Liver (tissue), 9 donors: ENCODE data around the gene SPTBN1. TPM values are rescaled to one million over a fixed set of nuclear protein-coding genes. Genes with fewer than 3 reads are reported as not detected.
"Not testable (repeated sequence)": the region's sequence is repeated elsewhere in the genome, so short reads cannot be mapped to it uniquely, and the experiment has no call there.

Experiments
- DNase-seq: peaks from one replicate; pipeline ENCODE4 v3.0.0-alpha.2; 2017; ENCODE audit warnings: low spot score
- H3K27ac ChIP-seq, 2 donors: one replicate each; pipeline ENCODE4 v1.7.0; 2013; ENCODE audit warnings: inconsistent platforms in 2 of 2, low read length in 2 of 2, control low read depth in 1 of 2, low read depth in 1 of 2, mild to moderate bottlenecking in 1 of 2
- H3K27me3 ChIP-seq, 4 donors: one replicate each; pipeline versions ENCODE4 v1.6.1 to v1.7.0; 2013; ENCODE audit warnings: low read length in 3 of 4, inconsistent platforms in 1 of 4, mild to moderate bottlenecking in 1 of 4, moderate library complexity in 1 of 4; ENCODE audit not compliant: control insufficient read depth in 4 of 4, insufficient read depth in 4 of 4
- H3K36me3 ChIP-seq, 4 donors: one replicate each; pipeline versions ENCODE4 v1.6.1 to v1.7.0; 2013; ENCODE audit warnings: low read length in 3 of 4, mild to moderate bottlenecking in 3 of 4, low read depth in 1 of 4, moderate library complexity in 1 of 4; ENCODE audit not compliant: control insufficient read depth in 4 of 4, insufficient read depth in 3 of 4
- H3K4me1 ChIP-seq, 4 donors: one replicate each; pipeline versions ENCODE4 v1.6.1 to v1.7.0; 2013; ENCODE audit warnings: low read length in 3 of 4, mild to moderate bottlenecking in 3 of 4, moderate library complexity in 1 of 4; ENCODE audit not compliant: control insufficient read depth in 4 of 4, insufficient read depth in 4 of 4
- H3K4me3 ChIP-seq, 3 donors: one replicate each; pipeline versions ENCODE4 v1.6.1 to v1.7.0; 2013; ENCODE audit warnings: low read length in 3 of 3, control low read depth in 1 of 3, low read depth in 1 of 3, mild to moderate bottlenecking in 1 of 3
- H3K9ac ChIP-seq, 2 donors: one replicate each; pipeline ENCODE4 v1.7.0; 2013; ENCODE audit warnings: low read length in 2 of 2, mild to moderate bottlenecking in 2 of 2, moderate library complexity in 2 of 2, control low read depth in 1 of 2, low read depth in 1 of 2
- H3K9me3 ChIP-seq, 4 donors: one replicate each; pipeline versions ENCODE4 v1.6.1 to v1.7.0; 2013; ENCODE audit warnings: low read length in 3 of 4; ENCODE audit not compliant: control insufficient read depth in 4 of 4
- ATF3 ChIP-seq: IDR thresholded peaks from 2 replicates; pipeline ENCODE4 v1.6.1; 2016; ENCODE audit warnings: antibody characterized with exemption
- CTCF ChIP-seq: fragments of 150-350 bp; IDR thresholded peaks from 2 replicates; pipeline ENCODE4 v1.5.1; 2017; ENCODE audit warnings: improper control_type of control experiment, low read depth, low read length; ENCODE audit not compliant: missing input control
- EGR1 ChIP-seq, 2 donors: IDR thresholded peaks; 2 replicates each; pipeline ENCODE4 v1.6.1; 2016 to 2018; ENCODE audit warnings: antibody characterized with exemption in 2 of 2, low read depth in 2 of 2
- FOXA2 ChIP-seq: IDR thresholded peaks from 2 replicates; pipeline ENCODE4 v1.6.1; 2016; ENCODE audit warnings: antibody characterized with exemption
- GABPA ChIP-seq, 2 donors: IDR thresholded peaks in 1 of 2; conservative IDR thresholded peaks in 1 of 2; 2 replicates each; pipeline ENCODE4 v1.6.1; 2016; ENCODE audit warnings: antibody characterized with exemption in 2 of 2, mild to moderate bottlenecking in 1 of 2, moderate library complexity in 1 of 2
- HNF4G ChIP-seq: IDR thresholded peaks from 2 replicates; pipeline ENCODE4 v1.6.1; 2016; ENCODE audit warnings: antibody characterized with exemption
- JUND ChIP-seq, 2 donors: IDR thresholded peaks; 2 replicates each; pipeline ENCODE4 v1.6.1; 2016; ENCODE audit warnings: antibody characterized with exemption in 2 of 2
- NR2F2 ChIP-seq: IDR thresholded peaks from 2 replicates; pipeline ENCODE4 v1.6.1; 2016; ENCODE audit warnings: antibody characterized with exemption
- RAD21 ChIP-seq, 2 donors: IDR thresholded peaks; 2 replicates each; pipeline ENCODE4 v1.6.1; 2016; ENCODE audit warnings: antibody characterized with exemption in 2 of 2, mild to moderate bottlenecking in 2 of 2
- REST ChIP-seq: IDR thresholded peaks from 2 replicates; pipeline ENCODE4 v1.6.1; 2016; ENCODE audit warnings: antibody characterized with exemption, mild to moderate bottlenecking
- RXRA ChIP-seq, 2 donors: IDR thresholded peaks; 2 replicates each; pipeline ENCODE4 v1.6.1; 2017 to 2018; ENCODE audit warnings: antibody characterized with exemption in 2 of 2, mild to moderate bottlenecking in 1 of 2
- TAF1 ChIP-seq: conservative IDR thresholded peaks from 2 replicates; pipeline ENCODE4 v1.6.1; 2016; ENCODE audit warnings: antibody characterized with exemption, mild to moderate bottlenecking
- YY1 ChIP-seq: IDR thresholded peaks from 2 replicates; pipeline ENCODE4 v1.6.1; 2016; ENCODE audit warnings: antibody characterized with exemption, mild to moderate bottlenecking
- ZBTB33 ChIP-seq: IDR thresholded peaks from 2 replicates; pipeline ENCODE4 v1.6.1; 2016; ENCODE audit warnings: antibody characterized with exemption
- WGBS: extraction: QIAGEN DNeasy Blood & Tissue Kit; methylation state at CpG from one replicate; pipeline ENCODE4 v1.1.7; 2013; 5-methylcytosine and 5-hydroxymethylcytosine counted together
- polyA plus RNA-seq, 2 donors: library from polyadenylated mRNA; stranded (reverse) in 1 of 2; unstranded in 1 of 2; fragments of 200-250 nt in 1 of 2; fragments of >200 nt in 1 of 2; fragmentation: Nextera tagmentation in 1 of 2; extraction: Ambion mirVana in 1 of 2; gene quantifications; one replicate each; pipeline versions ENCODE4 v1.2.1 to v1.2.3, GENCODE V29; 2013 to 2015
- total RNA-seq, 2 donors: library from RNA; depleted of rRNA; stranded (reverse); fragments of >200 nt; gene quantifications; one replicate each; pipeline ENCODE4 v1.2.3, GENCODE V29; 2014
- TF ChIP-seq, protein P1 (sequence below): IDR thresholded peaks from 2 replicates; pipeline ENCODE4 v1.6.1; 2016; ENCODE audit warnings: antibody characterized with exemption
- donor health status: healthy.
- donor health status: healthy.
- donor health status: healthy.
- donor health status: healthy.
- donor health status: healthy.

SPTBN1 gene
- total and polyA plus RNA-seq, 4 donors = 44.8 to 191 (median 75.9) TPM

- no peak overlapping the region for H3K9ac ChIP-seq
- no peak for DNase-seq
- whole genome bisulfite sequencing = 72% methylated on average over 5 of the region's 5 CpGs
- no peaks in the 10 kb centered on the region for H3K27me3 ChIP-seq
- H3K9me3 ChIP-seq = no peaks in the 10 kb centered on the region
- no peak overlapping the region for H3K4me3 ChIP-seq
- no peaks in the 10 kb centered on the region for H3K36me3 ChIP-seq
- H3K27ac ChIP-seq = no peak overlapping the region
- H3K4me1 ChIP-seq = peaks cover 2 to 28% (median 23%) of the 10 kb centered on the region in 4 donors
- TF ChIP-seq YY1 = no peak
- TF ChIP-seq REST = no peak
- no peak for TF ChIP-seq CTCF
- TF ChIP-seq GABPA (IDR thresholded peaks at IDR 0.05 in 1 of 2, conservative IDR thresholded peaks at IDR 0.05 in 1 of 2) = no peak
- no peak for TF ChIP-seq FOXA2
- TF ChIP-seq, protein P1, sequence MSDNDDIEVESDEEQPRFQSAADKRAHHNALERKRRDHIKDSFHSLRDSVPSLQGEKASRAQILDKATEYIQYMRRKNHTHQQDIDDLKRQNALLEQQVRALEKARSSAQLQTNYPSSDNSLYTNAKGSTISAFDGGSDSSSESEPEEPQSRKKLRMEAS = no peak
- TF ChIP-seq ATF3 = no peak
- TF ChIP-seq ZBTB33 = no peak
- TF ChIP-seq JUND (IDR thresholded peaks at IDR 0.05) = no peak
- no peak for TF ChIP-seq HNF4G
- TF ChIP-seq NR2F2 = no peak
- no peak for TF ChIP-seq RAD21 (IDR thresholded peaks at IDR 0.05)
- TF ChIP-seq EGR1 (IDR thresholded peaks at IDR 0.05; ENCODE audit: low read depth in 2 of 2) = no peak
- no peak for TF ChIP-seq RXRA (IDR thresholded peaks at IDR 0.05)
- no peak for TF ChIP-seq TAF1
These were observed 27.3 kb downstream of the SPTBN1 start for GRCh38 chr2:54483426-54483825.

- not testable (repeated sequence) for H3K9me3 ChIP-seq, H3K36me3 ChIP-seq, DNase-seq, H3K27ac ChIP-seq, H3K9ac ChIP-seq, H3K4me1 ChIP-seq, H3K4me3 ChIP-seq, H3K27me3 ChIP-seq
- 97% methylated on average over 33 of the region's 35 CpGs for WGBS
These were observed 29.6 kb downstream of the SPTBN1 start for GRCh38 chr2:54485756-54486155.
